ENCODE measurements around the gene MRPL45.

Gene MRPL45

GRCh38 chr17:38330941-38331411 is 34.0 kb downstream of the MRPL45 start:
- H3K4me3 ChIP-seq (replicated peaks; ENCODE audit: low read depth, low read length) = no peak overlapping the region
- DNase-seq (ENCODE audit: extremely low read depth, low read depth) = no peak
- TF ChIP-seq CTCF (IDR thresholded peaks at IDR 0.05; ENCODE audit: low read depth, low read length, missing control alignments) = no peak

- no peak overlapping the region for H3K4me3 ChIP-seq (replicated peaks; ENCODE audit: low read depth, low read length)
Measured at GRCh38 chr17:38332735-38333134, 35.8 kb downstream of the MRPL45 start.

GRCh38 chr17:38333635-38334295 is 36.8 kb downstream of the MRPL45 start:
- no peak overlapping the region for H3K4me3 ChIP-seq (replicated peaks; ENCODE audit: low read depth, low read length)
- TF ChIP-seq CTCF (IDR thresholded peaks at IDR 0.05; ENCODE audit: low read depth, low read length, missing control alignments) = peak; percentile 86
- DNase-seq (ENCODE audit: extremely low read depth, low read depth) = no peak

More at GRCh38 chr17:38332735-38333134, 35.8 kb downstream of the MRPL45 start:
- no peak for TF ChIP-seq CTCF (IDR thresholded peaks at IDR 0.05; ENCODE audit: low read depth, low read length, missing control alignments)
- DNase-seq (ENCODE audit: extremely low read depth, low read depth) = no peak

- no peak overlapping the region for H3K4me3 ChIP-seq (replicated peaks; ENCODE audit: low read depth, low read length)
- DNase-seq (ENCODE audit: extremely low read depth, low read depth) = no peak
- no peak for TF ChIP-seq CTCF (IDR thresholded peaks at IDR 0.05; ENCODE audit: low read depth, low read length, missing control alignments)
Measured at GRCh38 chr17:38334480-38335364, 37.8 kb downstream of the MRPL45 start.

- no peak for DNase-seq (ENCODE audit: extremely low read depth, low read depth)
- H3K4me3 ChIP-seq (replicated peaks; ENCODE audit: low read depth, low read length) = no peak overlapping the region
- TF ChIP-seq CTCF (IDR thresholded peaks at IDR 0.05; ENCODE audit: low read depth, low read length, missing control alignments) = no peak
Measured at GRCh38 chr17:38336838-38337237, 39.9 kb downstream of the MRPL45 start.

GRCh38 chr17:38338053-38338452 is 41.1 kb downstream of the MRPL45 start:
- H3K4me3 ChIP-seq (replicated peaks; ENCODE audit: low read depth, low read length) = no peak overlapping the region
- TF ChIP-seq CTCF (IDR thresholded peaks at IDR 0.05; ENCODE audit: low read depth, low read length, missing control alignments) = no peak
- no peak for DNase-seq (ENCODE audit: extremely low read depth, low read depth)

All from HFF-Myc (cell line).